GM18511 (cell line): Measurements from ENCODE around the gene RNASE8.

Experiments
- ATAC-seq: cut with Tn5 transposase; IDR thresholded peaks from one replicate; pipeline ENCODE4 v1.9.1; 2021; ENCODE audit warnings: mild to moderate bottlenecking, moderate library complexity; ENCODE audit not compliant: unreplicated experiment

Gene RNASE8

DNA sequence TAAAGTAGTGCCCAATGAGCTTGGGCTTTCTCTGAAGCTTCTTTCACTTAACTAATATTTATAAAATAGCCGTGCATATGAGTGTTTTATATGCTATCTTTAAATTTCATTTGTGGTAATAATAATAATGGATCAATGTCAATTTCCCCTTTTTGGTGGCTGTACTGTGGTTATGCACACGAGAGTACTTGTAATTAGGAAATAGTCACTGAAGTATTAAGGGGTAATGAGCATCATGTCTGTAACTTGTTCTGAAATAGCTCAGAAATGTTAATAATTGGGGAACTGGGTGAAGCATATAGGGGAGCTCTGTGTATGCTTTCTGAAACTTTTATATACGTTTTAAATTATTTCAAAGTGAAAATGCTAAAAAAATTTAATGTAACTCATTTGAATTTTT is 7.0 kb upstream of the RNASE8 start:
- ATAC-seq, result no peak

DNA sequence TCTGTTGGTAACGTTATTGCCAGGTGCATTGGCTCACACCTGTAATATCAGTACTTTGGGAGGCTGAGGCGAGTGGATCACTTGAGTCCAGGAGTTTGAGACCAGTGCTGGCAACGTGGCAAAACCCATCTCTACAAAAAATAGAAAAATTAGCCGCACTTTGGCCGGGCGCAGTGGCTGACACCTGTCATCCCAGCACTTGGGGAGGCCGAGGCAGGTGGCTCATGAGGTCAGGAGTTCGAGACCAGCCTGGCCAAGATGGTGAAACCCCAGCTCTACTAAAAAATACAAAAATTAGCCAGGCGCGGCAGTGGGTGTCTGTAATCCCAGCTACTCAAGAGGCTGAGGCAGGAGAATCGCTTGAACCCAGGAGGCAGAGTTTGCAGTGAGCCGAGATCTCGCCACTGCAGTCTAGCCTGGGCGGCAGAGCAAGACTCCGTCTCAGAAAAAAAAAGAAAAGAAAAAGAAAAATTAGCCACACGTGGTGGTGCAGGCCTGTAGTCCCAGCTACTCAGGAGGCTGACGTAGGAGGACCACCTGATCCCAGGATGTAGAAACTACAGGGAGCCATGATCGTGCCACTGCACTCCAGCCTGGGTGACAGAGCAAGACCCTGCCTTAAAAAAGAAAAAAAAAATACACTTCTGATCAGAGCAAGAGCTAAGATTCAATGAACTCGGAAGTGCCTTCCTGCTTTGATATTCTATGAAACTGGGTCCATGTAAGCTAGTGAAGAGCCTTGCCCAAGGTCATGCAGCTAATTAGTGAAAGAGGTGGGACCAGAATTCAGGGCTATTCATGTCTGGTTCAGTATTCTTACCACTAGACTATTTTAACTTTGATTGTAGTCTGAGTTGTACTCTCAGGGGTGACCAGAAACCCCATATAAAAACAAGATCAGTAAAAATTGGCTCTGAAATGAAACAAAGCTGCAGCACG is 4.2 kb upstream of the RNASE8 start:
- ATAC-seq, result no peak

DNA sequence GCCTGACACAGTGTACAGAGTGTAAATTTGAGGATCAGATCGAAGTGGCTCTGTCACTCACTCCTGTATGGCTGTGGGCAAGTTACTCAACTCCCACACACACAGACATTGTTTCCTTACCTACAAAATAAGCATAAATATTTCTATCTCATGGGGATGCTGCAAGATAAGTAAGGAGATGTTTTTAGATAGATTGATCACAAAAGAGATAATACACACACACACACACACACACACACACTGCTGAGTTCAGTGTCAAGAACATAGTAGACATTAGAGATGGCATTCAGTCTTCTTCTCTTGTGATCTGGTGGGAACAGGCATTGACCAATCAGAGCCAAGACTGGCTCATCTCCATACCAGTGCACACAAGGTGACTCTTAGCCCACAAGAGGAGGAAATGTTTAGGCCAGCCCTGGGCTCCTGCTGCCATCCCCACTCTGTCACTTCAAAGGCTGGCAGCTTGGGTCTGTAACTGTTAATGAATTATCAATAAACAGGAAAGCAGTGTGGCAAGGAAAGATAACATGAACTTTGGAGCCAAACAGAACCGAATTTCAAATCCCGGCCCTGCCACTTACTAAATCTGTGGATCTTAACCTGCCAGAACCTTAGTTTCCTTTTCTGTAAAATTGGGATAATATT is 3.4 kb upstream of the RNASE8 start:
- no peak for ATAC-seq

- no peak for ATAC-seq
Observed at GRCh38 chr14:21054768-21055145, 2.9 kb upstream of the RNASE8 start.

DNA sequence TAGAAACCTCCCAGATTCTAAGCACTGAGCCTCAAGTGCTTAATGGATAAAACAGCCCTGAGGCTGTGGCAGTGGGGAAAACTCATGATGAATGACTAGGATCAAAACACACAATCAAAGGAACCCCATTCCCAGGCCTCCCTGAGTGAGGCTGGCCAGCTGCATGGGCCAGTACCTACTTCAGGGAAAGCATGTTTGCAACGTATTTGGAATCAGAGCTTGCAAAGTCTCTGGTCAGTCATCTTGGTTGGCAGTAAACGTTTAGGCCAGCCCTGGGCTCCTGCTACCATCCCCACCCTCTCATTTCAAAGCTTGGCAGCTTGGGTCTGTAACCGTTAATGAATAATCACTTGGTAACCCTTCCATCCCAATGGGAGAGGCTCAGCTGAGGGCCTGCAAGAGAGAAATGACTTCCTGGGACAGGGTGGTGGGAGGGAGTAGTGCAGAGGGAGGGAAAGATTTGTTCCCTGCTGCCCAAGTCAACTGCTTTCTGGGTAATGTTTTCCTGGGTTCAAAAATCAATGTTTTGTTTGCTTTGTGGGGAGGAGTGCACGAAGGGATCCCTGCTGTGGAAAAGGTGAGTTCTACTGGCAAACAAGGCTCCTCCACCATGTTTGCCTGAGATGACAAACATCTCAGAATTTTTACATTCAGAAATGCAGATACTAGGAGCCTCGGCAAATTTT is 2.0 kb upstream of the RNASE8 start:
- no peak for ATAC-seq

DNA sequence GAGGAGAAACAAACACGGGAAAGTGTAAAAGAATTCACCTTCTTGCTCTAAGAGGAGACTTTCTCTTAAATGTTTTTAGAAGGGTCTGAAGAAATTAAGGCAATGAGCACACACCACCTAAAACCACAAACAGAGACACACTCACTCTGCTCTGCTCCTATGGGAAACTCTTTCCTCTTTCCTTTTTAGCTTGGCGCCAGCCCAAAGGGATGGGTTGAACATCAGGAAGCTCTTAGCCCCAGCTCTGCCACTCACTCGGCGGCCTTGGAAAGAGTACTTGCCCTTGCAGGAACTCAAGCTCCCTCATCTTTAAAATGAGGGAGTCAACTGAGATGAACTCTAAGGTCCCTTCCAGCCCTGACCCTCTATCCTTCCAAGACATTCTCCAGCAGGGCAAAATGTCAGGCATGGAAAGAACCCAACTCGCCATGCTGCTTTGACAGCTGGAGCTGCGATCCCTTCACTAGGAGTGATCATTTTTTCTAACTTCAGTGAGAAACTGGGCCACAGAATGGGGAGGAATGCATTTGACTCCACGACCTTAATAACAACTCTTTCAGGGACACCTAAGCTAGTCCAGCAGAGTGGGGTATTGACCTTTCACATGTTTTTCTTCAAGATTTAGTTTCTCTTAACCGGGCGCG is 980 bp upstream of the RNASE8 start:
- no peak for ATAC-seq

- no peak for ATAC-seq
Observed at GRCh38 chr14:21058903-21059302, 1.3 kb downstream of the RNASE8 start.

GRCh38 chr14:21059842-21060613 is 2.4 kb downstream of the RNASE8 start:
- ATAC-seq, result no peak

DNA sequence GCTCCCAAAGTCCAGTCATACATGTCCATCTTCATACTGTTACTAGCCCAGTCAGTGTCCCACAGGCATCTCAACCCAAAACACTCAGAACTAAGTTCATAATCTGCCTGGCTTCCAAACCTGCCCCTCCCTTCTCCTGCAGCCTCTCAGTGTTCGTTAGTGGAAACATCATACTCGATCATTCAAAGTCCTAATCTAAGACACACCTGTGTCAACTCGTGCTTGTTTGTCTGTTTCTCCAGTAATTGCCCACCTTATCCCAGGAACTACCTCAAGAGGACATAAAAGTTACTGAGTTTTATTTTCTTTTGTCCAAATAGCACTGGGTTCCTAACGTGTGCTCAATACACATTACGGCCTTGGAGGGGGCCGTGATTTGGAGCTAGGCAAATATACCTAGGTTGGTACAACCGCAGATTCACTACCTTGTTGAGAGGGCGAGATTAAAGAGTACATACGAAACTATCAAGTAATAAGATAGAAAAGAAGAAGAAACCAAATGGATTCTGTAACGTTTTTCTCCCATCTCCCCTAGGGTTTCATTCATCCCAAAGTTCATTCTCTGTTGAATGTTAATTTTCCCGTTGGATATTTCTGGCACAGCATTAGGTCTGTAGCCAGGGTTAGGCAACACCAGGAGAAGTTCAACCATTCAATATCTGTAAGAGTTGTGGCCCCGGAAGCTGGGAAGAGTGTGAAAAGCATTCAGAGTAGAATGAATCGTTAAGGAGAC is 3.2 kb downstream of the RNASE8 start:
- no peak for ATAC-seq

DNA sequence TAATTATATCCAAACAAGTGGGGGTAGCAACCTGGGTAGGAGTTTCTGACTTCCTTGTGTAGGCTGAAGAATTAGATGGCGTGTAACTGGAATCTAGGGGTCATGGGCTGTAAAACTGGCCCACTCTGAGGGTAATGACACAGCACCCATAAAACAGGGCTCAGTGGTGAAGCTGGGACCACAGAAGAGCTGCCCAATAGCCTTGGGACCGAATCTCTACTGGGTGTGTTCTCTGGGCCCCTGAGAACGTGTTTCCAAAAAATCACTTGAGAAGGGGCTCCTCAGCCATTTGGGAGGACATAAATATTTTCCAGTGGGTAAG is 3.7 kb downstream of the RNASE8 start:
- ATAC-seq, result no peak

DNA sequence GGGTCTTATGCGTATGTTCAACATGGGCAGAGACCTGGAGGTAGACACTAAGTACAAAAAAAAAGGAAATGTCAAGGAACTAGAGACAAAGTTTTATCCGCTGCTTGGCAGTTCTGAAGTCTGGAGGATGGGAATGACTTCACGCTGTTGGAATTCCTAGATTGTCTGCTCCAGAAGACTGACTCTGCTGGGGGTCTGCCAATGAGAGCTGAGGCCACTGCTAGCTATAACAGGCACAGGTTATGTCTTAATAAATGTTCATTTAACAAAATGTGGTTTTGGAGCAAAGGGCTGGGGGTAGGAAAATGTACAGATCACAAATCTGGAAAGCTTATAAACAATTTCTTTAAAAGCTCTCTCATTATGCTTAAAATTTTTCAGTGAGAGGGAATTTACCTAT is 5.9 kb downstream of the RNASE8 start:
- ATAC-seq, result no peak

GRCh38 chr14:21066882-21067502 is 9.4 kb downstream of the RNASE8 start:
- no peak for ATAC-seq

- ATAC-seq, result no peak
Observed at GRCh38 chr14:21068521-21069387, 11.1 kb downstream of the RNASE8 start.

DNA sequence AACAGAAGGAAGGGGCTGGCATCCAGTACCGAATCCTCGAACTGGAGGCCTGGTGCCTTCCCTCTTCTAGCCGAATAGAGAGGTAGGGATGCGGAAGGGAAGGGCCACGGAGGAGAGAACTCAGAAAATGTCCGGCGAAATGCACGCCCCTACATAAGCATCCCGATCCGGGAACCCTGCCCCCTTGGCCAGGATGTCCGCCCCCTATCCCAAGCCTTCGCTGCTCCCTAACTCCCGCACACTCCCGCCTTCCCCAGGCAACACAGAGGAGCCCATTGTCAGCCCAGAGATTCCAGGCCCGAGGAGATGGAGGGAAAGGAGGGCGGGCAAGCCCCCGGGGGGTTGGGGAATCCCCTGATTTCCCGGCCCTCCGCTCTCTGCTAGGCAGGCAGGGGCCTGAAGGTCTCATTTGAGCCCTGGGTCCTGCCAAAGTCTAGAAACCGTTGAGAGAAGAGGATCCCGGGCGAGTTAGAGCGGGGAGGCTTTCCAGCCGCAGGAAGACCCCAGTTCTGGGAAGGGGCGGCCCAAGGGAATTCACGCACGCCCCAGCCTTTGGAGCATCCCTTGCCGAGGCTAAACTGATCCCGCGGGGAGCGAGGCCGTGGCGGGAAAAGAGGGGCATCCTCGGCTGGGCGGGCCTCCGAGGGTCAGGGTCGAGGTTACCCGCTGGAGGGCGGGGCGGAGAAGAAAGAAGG is 11.9 kb downstream of the RNASE8 start:
- no peak for ATAC-seq

- no peak for ATAC-seq
Observed at GRCh38 chr14:21070083-21070609, 12.5 kb downstream of the RNASE8 start, which contains the start of gene ARHGEF40. ARHGEF40 (plus strand) TSS chr14:21070304; CDS start chr14:21070397, 93 bp downstream.

DNA sequence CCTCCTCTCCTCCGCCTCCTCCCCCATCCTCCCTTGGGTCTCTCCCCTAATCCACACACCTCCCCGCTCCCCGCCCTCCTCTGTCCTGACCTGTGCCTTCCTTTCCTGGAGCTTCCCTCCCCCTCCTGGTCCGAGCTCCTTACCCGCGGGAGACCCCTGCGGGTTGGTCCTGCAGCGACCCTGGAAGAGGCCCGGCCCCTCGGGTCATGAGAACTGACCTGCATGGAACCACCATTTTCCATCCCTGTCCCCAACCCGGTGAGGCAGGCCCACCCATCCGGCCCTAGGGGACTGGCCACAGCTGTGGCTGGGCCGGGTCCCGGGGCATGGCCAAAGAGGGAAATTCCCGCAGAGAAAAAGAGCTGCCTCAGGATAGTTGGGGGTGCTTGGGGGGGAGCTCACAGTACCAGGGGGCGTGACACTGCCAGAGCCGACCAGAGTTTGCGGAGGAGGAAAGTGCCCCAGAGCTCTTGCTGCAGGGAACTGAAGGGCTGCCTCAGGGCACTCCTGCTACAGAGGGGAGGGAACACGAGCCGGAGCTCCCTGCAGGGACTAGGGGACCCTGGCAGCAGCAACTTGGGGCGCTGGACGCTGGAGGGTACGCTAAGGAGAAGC is 13.1 kb downstream of the RNASE8 start:
- ATAC-seq, result peak; percentile 33
